ENCODE data around the gene LRRC66. TPM values are rescaled to one million over a fixed set of nuclear protein-coding genes. Genes with fewer than 3 reads are reported as not detected.

The LRRC66 gene
- total and polyA plus RNA-seq, 2 experiments from 2014 or later = 0.88 to 2.7 TPM

DNA sequence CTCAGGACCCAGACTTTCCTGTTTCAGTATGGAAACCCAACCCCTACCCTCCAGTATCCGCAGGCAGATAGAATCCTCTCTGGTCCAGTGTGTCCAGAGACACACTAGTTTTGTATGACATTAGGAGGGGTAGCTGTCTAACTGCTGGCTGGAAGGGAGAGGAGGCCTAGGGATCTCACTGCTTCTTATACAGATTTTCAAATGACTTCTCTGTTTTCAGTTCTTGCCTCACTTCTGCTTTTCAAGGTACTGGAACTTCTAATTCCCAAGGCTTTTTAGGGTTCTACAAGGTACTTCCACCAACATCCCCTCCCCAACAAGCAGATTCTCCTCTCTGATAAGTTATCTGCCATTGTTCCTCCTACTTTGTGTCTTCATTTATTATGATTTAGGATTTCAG, 11.8 kb upstream of the LRRC66 start:
- Histone ChIP-seq H3K9me3 (ENCODE audit: low read depth) (no peaks in the 10 kb centered on the region), H3K4me1 (ENCODE audit: low read depth) (peaks cover 16% of the 10 kb centered on the region), H3K36me3 (peaks cover 38% of the 10 kb centered on the region), H3K4me3 (no peak overlapping the region), H3K27me3 (no peaks in the 10 kb centered on the region), H3K27ac (no peak overlapping the region)
- DNase-seq (ENCODE audit: low read depth in 1 of 2, low spot score in 1 of 2) = no peak
- TF ChIP-seq, protein P1, sequence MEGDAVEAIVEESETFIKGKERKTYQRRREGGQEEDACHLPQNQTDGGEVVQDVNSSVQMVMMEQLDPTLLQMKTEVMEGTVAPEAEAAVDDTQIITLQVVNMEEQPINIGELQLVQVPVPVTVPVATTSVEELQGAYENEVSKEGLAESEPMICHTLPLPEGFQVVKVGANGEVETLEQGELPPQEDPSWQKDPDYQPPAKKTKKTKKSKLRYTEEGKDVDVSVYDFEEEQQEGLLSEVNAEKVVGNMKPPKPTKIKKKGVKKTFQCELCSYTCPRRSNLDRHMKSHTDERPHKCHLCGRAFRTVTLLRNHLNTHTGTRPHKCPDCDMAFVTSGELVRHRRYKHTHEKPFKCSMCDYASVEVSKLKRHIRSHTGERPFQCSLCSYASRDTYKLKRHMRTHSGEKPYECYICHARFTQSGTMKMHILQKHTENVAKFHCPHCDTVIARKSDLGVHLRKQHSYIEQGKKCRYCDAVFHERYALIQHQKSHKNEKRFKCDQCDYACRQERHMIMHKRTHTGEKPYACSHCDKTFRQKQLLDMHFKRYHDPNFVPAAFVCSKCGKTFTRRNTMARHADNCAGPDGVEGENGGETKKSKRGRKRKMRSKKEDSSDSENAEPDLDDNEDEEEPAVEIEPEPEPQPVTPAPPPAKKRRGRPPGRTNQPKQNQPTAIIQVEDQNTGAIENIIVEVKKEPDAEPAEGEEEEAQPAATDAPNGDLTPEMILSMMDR (IDR thresholded peaks at IDR 0.05; ENCODE audit: low read depth, low read length) = no peak

GRCh38 chr4:52028970-52029369, 8.8 kb upstream of the LRRC66 start:
- no peaks in the 10 kb centered on the region for H3K9me3 ChIP-seq (ENCODE audit: low read depth)
- no peak overlapping the region for H3K27ac ChIP-seq
- H3K4me3 ChIP-seq = no peak overlapping the region
- H3K36me3 ChIP-seq = peaks cover 46% of the 10 kb centered on the region
- TF ChIP-seq, protein P1 (IDR thresholded peaks at IDR 0.05; ENCODE audit: low read depth, low read length) = no peak
- H3K4me1 ChIP-seq (ENCODE audit: low read depth) = peaks cover 3% of the 10 kb centered on the region
- peak in 1 of 2 donors; percentile 48 for DNase-seq (ENCODE audit: low read depth in 1 of 2, low spot score in 1 of 2)
- H3K27me3 ChIP-seq = no peaks in the 10 kb centered on the region

GRCh38 chr4:52017814-52018213, 2.3 kb downstream of the LRRC66 start:
- H3K36me3 ChIP-seq = peaks cover 15% of the 10 kb centered on the region
- TF ChIP-seq, protein P1 (IDR thresholded peaks at IDR 0.05; ENCODE audit: low read depth, low read length) = no peak
- H3K4me3 ChIP-seq = no peak overlapping the region
- no peaks in the 10 kb centered on the region for H3K9me3 ChIP-seq (ENCODE audit: low read depth)
- no peak overlapping the region for H3K27ac ChIP-seq
- H3K4me1 ChIP-seq (ENCODE audit: low read depth) = no peaks in the 10 kb centered on the region
- H3K27me3 ChIP-seq = no peaks in the 10 kb centered on the region
- DNase-seq (ENCODE audit: low read depth in 1 of 2, low spot score in 1 of 2) = no peak

DNA sequence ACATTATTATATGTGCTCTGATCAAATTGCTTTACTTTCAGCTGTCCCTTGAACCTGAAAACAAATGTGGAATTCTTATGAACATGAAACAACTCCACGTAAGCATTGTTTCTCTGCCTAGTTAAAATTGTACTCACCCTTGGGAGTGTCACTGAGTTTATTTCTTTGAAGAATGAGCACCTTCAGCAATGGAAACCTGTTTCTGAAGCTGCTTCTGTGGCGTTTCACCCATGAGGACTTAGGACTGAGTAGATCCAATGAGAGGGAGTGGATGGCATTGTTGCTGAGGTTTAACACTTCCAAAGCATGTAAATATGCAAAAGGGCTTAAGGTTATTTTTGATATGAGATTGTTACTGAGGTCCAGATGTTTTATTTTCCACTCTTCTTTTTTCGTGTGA, 3.2 kb downstream of the LRRC66 start:
- no peaks in the 10 kb centered on the region for H3K9me3 ChIP-seq (ENCODE audit: low read depth)
- no peak overlapping the region for H3K27ac ChIP-seq
- peaks cover 7% of the 10 kb centered on the region for H3K36me3 ChIP-seq
- DNase-seq (ENCODE audit: low read depth in 1 of 2, low spot score in 1 of 2) = no peak
- no peak overlapping the region for H3K4me3 ChIP-seq
- H3K4me1 ChIP-seq (ENCODE audit: low read depth) = no peaks in the 10 kb centered on the region
- H3K27me3 ChIP-seq = no peaks in the 10 kb centered on the region
- TF ChIP-seq, protein P1 (IDR thresholded peaks at IDR 0.05; ENCODE audit: low read depth, low read length) = no peak

GRCh38 chr4:52015366-52015765, 4.8 kb downstream of the LRRC66 start:
- TF ChIP-seq, protein P1 (IDR thresholded peaks at IDR 0.05; ENCODE audit: low read depth, low read length) = peak; percentile 24
- Histone ChIP-seq H3K9me3 (ENCODE audit: low read depth) (no peaks in the 10 kb centered on the region), H3K4me3 (no peak overlapping the region), H3K27me3 (no peaks in the 10 kb centered on the region), H3K4me1 (ENCODE audit: low read depth) (no peaks in the 10 kb centered on the region), H3K27ac (no peak overlapping the region), H3K36me3 (peaks cover 7% of the 10 kb centered on the region)
- peak; percentile 19 to 20 for DNase-seq (ENCODE audit: low read depth in 1 of 2, low spot score in 1 of 2)

DNA sequence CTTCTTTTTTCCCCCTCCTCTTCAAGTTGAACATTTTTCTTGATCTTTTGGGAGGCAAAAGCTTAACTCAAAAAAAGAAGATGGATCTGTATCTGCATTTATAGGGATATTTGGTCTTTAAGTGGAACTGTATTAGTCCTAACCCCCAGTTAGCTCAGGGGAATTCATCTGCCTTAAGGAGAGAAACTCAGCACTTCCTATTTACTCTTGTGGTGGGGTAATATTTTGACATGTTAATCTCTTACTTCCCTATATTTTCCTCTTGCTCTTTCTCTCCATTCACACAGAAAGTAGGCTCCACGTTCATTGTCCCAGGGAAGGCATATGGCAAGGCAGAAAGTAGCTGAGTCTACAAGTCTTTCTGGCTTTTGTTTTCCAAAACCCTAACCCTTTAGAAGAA, 5.3 kb downstream of the LRRC66 start:
- H3K27ac ChIP-seq = no peak overlapping the region

More for the DNA sequence above, 5.3 kb downstream of the LRRC66 start:
- no peaks in the 10 kb centered on the region for H3K27me3 ChIP-seq
- H3K9me3 ChIP-seq (ENCODE audit: low read depth) = no peaks in the 10 kb centered on the region
- peaks cover 7% of the 10 kb centered on the region for H3K36me3 ChIP-seq
- no peaks in the 10 kb centered on the region for H3K4me1 ChIP-seq (ENCODE audit: low read depth)
- TF ChIP-seq, protein P1 (IDR thresholded peaks at IDR 0.05; ENCODE audit: low read depth, low read length) = no peak
- DNase-seq (ENCODE audit: low read depth in 1 of 2, low spot score in 1 of 2) = no peak
- no peak overlapping the region for H3K4me3 ChIP-seq
